Measurements from ENCODE around the gene TIGD7.

The TIGD7 gene

DNA sequence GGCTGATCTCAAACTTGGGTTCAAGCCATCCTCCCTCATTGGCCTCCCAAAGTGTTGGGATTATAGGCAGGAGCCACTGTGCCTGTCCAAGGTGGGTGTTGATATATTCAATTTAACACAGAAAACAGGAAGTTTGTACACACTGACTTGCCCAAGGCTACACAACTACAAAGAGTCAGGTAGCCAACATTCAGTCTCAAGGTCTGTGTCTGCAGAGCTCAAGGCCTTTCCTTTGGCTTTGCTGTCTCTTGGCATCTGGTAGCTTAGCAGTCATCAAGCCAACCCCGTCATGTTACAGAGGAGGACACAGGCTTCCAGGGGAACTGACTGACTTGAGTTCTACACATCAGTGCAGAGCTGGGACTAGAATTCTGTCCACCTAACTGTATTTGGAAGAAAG, 36.9 kb downstream of the TIGD7 start:
- TF ChIP-seq, protein P1, sequence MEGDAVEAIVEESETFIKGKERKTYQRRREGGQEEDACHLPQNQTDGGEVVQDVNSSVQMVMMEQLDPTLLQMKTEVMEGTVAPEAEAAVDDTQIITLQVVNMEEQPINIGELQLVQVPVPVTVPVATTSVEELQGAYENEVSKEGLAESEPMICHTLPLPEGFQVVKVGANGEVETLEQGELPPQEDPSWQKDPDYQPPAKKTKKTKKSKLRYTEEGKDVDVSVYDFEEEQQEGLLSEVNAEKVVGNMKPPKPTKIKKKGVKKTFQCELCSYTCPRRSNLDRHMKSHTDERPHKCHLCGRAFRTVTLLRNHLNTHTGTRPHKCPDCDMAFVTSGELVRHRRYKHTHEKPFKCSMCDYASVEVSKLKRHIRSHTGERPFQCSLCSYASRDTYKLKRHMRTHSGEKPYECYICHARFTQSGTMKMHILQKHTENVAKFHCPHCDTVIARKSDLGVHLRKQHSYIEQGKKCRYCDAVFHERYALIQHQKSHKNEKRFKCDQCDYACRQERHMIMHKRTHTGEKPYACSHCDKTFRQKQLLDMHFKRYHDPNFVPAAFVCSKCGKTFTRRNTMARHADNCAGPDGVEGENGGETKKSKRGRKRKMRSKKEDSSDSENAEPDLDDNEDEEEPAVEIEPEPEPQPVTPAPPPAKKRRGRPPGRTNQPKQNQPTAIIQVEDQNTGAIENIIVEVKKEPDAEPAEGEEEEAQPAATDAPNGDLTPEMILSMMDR (conservative IDR thresholded peaks at IDR 0.05; ENCODE audit: low read length): no peak
- no peak overlapping the region for H3K4me3 ChIP-seq (ENCODE audit: low read length)

DNA sequence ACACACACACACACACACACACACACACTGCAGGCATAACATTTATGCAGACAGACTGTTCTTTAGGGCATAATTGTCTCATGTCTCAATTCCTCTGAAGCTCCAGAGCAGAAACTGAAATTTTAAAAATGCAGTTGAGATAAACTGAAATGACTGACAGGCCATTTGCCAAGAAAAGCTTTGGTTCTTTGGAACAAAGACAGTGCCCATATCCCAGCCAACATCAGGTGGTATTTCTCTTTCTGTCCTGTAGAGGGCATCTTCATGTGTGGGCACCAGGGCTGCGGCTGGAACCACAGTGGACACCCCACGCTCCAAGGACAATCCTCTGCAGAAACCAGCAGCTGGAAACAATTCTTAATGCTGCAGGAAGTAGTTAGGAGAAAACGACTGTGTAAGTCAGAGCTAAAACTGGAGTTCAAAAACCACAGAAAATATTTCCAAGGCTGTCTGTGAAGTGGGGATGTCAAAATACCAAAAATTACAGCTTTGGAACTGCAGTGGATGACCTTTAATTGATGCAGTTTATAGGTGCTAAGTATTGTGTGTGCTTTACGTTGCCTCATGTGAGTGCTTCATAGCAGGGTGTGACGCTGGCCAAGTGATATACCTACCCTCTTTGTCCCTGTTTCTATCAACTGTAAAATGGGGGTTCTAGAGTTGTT, 38.2 kb downstream of the TIGD7 start:
- peak; percentile 95 for DNase-seq (ENCODE audit: low read depth)
- TF ChIP-seq, protein P1 (conservative IDR thresholded peaks at IDR 0.05; ENCODE audit: low read length): peak; percentile 81
- no peak overlapping the region for H3K4me3 ChIP-seq (ENCODE audit: low read length)

More for the DNA sequence above, 36.9 kb downstream of the TIGD7 start:
- DNase-seq (ENCODE audit: low read depth): no peak

DNA sequence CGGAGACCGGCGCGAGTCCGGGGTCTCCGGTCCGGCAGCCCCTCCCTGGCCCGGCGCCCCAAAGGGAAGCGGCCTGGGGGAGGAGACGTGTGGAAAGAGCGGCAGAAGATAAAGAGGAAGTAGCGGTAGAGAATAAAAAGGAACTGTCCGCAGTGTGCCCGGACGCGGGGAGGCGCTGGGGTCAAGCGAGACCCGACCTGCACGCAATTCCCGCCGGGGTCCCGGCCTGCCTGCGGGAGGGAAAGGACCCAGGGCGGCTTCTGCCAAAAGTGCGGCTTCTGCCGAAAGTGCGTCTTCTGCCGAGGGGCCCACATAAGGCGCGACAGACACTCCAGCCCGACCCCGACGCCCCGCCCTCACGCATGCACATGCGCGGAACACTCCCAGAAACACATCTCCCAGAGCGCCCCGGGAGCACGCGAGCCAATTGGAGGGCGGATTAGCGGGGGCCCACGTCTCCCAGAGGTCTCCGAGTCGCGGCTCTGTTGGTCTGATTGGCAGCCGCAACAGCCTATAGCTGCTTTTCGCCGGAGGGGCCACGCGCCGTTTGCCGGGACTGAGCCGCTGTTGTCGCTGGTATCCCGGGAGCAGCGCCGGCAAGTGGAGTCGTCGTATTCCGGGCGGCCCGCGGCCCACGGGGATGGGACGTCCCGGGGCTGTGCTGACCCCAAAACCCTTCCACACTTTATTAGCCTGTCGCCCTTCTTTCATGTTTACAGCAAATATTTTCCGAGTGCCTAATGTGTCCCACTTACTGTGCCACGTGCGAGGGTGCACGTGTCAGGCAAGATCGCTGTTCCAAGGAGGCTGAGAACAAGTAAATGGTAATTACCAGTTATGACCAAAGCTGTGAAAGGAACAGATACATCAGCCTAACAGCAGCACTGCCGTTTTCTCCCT, 40.8 kb downstream of the TIGD7 start:
- peak overlapping the region; percentile 87 for H3K4me3 ChIP-seq (ENCODE audit: low read length)
- TF ChIP-seq, protein P1 (conservative IDR thresholded peaks at IDR 0.05; ENCODE audit: low read length): peak; percentile 33
- peak; percentile 99 for DNase-seq (ENCODE audit: low read depth)

DNA sequence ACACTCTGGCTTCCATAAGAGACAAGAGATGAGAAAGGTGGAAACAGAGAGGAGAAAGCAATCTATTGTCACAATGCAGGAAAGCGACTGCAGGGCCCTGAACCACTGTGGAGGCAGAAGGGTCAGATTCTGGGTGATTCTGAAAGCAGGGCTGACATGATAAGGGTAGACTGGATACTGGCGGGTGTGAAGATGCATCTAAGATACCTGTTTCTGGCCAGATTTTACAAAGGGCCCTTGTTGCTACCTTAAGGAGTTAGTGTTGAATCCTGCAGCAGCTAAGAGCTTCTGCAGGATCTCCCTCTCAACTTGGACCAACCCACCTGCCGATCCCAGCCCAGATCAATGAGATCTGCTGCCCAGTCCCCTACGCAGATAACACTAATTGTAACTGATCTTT, 42.7 kb downstream of the TIGD7 start:
- TF ChIP-seq, protein P1 (conservative IDR thresholded peaks at IDR 0.05; ENCODE audit: low read length): no peak
- no peak for DNase-seq (ENCODE audit: low read depth)
- no peak overlapping the region for H3K4me3 ChIP-seq (ENCODE audit: low read length)

DNA sequence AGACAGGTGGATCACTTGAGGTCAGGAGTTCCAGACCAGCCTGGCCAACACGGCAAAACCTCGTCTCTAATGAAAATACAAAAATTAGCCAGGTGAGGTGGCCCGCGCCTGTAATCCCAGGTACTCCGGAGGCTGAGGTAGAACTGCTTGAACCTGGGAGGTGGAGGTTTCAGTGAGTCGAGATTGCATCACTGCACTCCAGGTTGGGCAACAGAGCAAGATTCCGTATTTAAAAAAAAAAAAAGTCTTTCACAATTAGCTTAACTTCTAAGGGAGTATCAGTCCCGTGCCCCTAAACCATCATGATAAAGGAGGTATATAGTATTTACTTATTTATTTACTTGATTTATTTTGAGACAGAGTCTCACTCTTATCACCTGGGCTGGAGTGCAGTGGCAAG, 45.4 kb downstream of the TIGD7 start:
- DNase-seq (ENCODE audit: low read depth): no peak

DNA sequence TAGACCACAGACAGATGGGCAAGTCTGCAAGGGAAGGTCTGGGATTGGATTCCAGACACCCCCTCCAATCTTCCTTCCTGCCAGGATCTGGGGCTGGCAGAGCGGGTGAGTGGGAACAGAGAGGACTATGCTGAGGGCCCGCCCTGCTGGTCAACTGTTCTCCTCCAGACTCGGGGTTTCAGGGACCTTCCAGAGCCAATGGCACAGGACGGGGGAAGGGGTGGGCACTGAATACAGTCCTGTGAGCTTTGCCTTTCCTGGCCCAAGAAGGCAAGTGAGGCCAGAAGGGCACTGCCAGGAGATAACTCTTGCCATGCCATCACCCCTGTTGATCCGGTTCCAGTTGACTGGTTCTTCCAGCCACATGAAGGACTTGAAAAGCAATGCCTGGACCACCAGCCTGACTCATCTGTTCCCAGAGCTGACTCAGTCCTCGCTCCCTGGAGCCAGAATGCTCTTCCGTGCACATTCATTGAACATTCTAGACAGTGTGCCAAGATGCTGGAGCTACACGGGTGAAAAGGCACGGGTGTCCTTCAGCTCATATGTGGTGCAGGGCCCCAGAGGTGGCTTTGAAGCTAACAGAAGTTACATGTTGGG, 48.3 kb downstream of the TIGD7 start:
- TF ChIP-seq, protein P1 (conservative IDR thresholded peaks at IDR 0.05; ENCODE audit: low read length): no peak
- no peak overlapping the region for H3K4me3 ChIP-seq (ENCODE audit: low read length)
- DNase-seq (ENCODE audit: low read depth): peak; percentile 41

More for the DNA sequence above, 45.4 kb downstream of the TIGD7 start:
- TF ChIP-seq, protein P1 (conservative IDR thresholded peaks at IDR 0.05; ENCODE audit: low read length): no peak
- no peak overlapping the region for H3K4me3 ChIP-seq (ENCODE audit: low read length)

Measured in AG10803 (cell line).